ENCODE measurements around the gene CEP192. TPM values are rescaled to one million over a fixed set of nuclear protein-coding genes. Genes with fewer than 3 reads are reported as not detected.

The CEP192 gene
- polyA plus RNA-seq, 1 donor (not counting 4 experiments of a cell fraction or from before 2014, with no cell fraction given): 16.6 TPM

DNA sequence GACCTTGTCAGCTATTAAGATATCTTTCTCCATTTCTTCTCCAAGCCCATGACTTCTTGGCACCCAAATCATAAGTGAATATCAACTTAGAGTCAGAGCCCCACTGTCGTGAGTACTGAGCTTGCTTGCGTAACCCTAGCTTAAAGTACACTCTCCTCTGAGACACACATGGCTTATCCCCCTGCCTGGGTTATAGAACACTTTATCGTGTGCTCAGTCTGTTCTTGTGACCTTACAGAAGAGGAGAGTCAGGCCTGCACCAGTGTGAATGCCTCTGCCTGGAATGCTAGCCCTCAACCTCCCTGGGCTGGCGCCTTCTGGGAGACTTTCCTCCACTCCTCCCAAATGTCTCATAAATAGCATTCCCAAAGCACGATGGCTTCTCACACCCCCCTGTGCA is 79.3 kb downstream of the CEP192 start:
- Histone ChIP-seq H3K9ac (ENCODE audit: control insufficient read depth, extremely low read depth, insufficient read depth, low read length) (no peak overlapping the region), H3K27me3 (ENCODE audit: control insufficient read depth, extremely low read depth, insufficient read depth, low read length) (no peaks in the 10 kb centered on the region), H3K4me1 (ENCODE audit: control insufficient read depth, extremely low read depth, insufficient read depth, low read length) (no peaks in the 10 kb centered on the region), H3K9me3 (ENCODE audit: control insufficient read depth, low read depth, low read length) (no peaks in the 10 kb centered on the region), H2AFZ (ENCODE audit: control insufficient read depth, low read length) (no peak overlapping the region), H3K79me2 (ENCODE audit: control insufficient read depth, insufficient read depth, low read length) (peaks cover 2% of the 10 kb centered on the region), H3K36me3 (ENCODE audit: control insufficient read depth in 2 of 2, extremely low read depth in 1 of 2, insufficient read depth in 2 of 2, low read length in 2 of 2) (peaks cover 17 to 22% of the 10 kb centered on the region in 2 experiments), H4K20me1 (ENCODE audit: control insufficient read depth, extremely low read depth, insufficient read depth, low read length) (no peaks in the 10 kb centered on the region), H3K9me1 (ENCODE audit: control insufficient read depth, extremely low read depth, insufficient read depth, low read length) (no peaks in the 10 kb centered on the region), H3K4me3 (ENCODE audit: control insufficient read depth in 2 of 3, extremely low read depth in 1 of 3, insufficient read depth in 2 of 3, low read depth in 1 of 3, low read length in 3 of 3) (no peak overlapping the region), H3K4me2 (ENCODE audit: control insufficient read depth, extremely low read depth, insufficient read depth, low read depth, low read length) (no peak overlapping the region), H3K27ac (ENCODE audit: control insufficient read depth, insufficient read depth, low read length) (no peak overlapping the region)
- TF ChIP-seq, protein P1, sequence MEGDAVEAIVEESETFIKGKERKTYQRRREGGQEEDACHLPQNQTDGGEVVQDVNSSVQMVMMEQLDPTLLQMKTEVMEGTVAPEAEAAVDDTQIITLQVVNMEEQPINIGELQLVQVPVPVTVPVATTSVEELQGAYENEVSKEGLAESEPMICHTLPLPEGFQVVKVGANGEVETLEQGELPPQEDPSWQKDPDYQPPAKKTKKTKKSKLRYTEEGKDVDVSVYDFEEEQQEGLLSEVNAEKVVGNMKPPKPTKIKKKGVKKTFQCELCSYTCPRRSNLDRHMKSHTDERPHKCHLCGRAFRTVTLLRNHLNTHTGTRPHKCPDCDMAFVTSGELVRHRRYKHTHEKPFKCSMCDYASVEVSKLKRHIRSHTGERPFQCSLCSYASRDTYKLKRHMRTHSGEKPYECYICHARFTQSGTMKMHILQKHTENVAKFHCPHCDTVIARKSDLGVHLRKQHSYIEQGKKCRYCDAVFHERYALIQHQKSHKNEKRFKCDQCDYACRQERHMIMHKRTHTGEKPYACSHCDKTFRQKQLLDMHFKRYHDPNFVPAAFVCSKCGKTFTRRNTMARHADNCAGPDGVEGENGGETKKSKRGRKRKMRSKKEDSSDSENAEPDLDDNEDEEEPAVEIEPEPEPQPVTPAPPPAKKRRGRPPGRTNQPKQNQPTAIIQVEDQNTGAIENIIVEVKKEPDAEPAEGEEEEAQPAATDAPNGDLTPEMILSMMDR (optimal IDR thresholded peaks at IDR 0.05 in 1 of 3, IDR thresholded peaks at IDR 0.05 in 1 of 3, conservative IDR thresholded peaks at IDR 0.05 in 1 of 3; ENCODE audit: extremely low read depth in 1 of 3, insufficient read depth in 2 of 3, low read length in 3 of 3): no peak
- TF ChIP-seq EZH2 (IDR thresholded peaks at IDR 0.05; ENCODE audit: low read length): no peak
- no peak for DNase-seq (ENCODE audit: low read depth, low spot score)
- dilution Hi-C loops (cut with MboI; ENCODE audit: extremely low pct_ligation_motif_present, low sequenced_read_pairs): no loop called here
- no peak for FAIRE-seq

DNA sequence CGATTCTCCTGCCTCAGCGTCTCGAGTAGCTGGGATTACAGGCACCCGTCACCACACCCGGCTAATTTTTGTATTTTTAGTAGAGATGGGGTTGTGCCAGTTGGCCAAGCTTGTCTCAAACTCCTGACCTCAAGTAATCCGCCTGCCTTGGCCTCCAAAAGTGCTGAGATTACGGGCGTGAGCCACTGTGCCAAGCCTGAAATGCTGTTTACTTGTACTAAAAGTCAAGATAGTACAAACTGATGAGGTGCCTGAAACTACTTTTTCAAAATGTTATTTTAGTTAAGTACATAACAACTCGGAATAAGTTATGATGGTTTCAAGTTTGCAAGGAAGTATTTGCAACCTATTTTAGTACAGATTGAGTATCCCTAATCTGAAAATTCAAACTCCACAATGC is 85.7 kb downstream of the CEP192 start:
- Histone ChIP-seq H3K9ac (ENCODE audit: control insufficient read depth, extremely low read depth, insufficient read depth, low read length) (no peak overlapping the region), H3K27ac (ENCODE audit: control insufficient read depth, insufficient read depth, low read length) (no peak overlapping the region), H3K9me1 (ENCODE audit: control insufficient read depth, extremely low read depth, insufficient read depth, low read length) (no peaks in the 10 kb centered on the region), H3K27me3 (ENCODE audit: control insufficient read depth, extremely low read depth, insufficient read depth, low read length) (no peaks in the 10 kb centered on the region), H3K4me1 (ENCODE audit: control insufficient read depth, extremely low read depth, insufficient read depth, low read length) (no peaks in the 10 kb centered on the region), H3K9me3 (ENCODE audit: control insufficient read depth, low read depth, low read length) (no peaks in the 10 kb centered on the region), H3K4me2 (ENCODE audit: control insufficient read depth, extremely low read depth, insufficient read depth, low read depth, low read length) (no peak overlapping the region), H3K79me2 (ENCODE audit: control insufficient read depth, insufficient read depth, low read length) (no peaks in the 10 kb centered on the region), H3K4me3 (ENCODE audit: control insufficient read depth in 2 of 3, extremely low read depth in 1 of 3, insufficient read depth in 2 of 3, low read depth in 1 of 3, low read length in 3 of 3) (no peak overlapping the region), H2AFZ (ENCODE audit: control insufficient read depth, low read length) (no peak overlapping the region), H4K20me1 (ENCODE audit: control insufficient read depth, extremely low read depth, insufficient read depth, low read length) (no peaks in the 10 kb centered on the region), H3K36me3 (ENCODE audit: control insufficient read depth in 2 of 2, extremely low read depth in 1 of 2, insufficient read depth in 2 of 2, low read length in 2 of 2) (peaks cover 6 to 13% of the 10 kb centered on the region in 2 experiments)
- DNase-seq (ENCODE audit: low read depth, low spot score) (no peak), FAIRE-seq (no peak)
- dilution Hi-C loops (cut with MboI; ENCODE audit: extremely low pct_ligation_motif_present, low sequenced_read_pairs): no loop called here
- TF ChIP-seq, protein P1 (optimal IDR thresholded peaks at IDR 0.05 in 1 of 3, IDR thresholded peaks at IDR 0.05 in 1 of 3, conservative IDR thresholded peaks at IDR 0.05 in 1 of 3; ENCODE audit: extremely low read depth in 1 of 3, insufficient read depth in 2 of 3, low read length in 3 of 3): no peak
- TF ChIP-seq EZH2 (IDR thresholded peaks at IDR 0.05; ENCODE audit: low read length): no peak

All from keratinocyte (primary cell).